Stimulated activated CD4-positive, alpha-beta T cell treated with anti-CD3 and anti-CD28 coated beads, TNF-alpha, amount 100 ng/mL, for 1 hour (primary cell): ENCODE data around the gene HELZ.
A peak's percentile ranks its signal among the peaks of the same experiment; 100 is the strongest.
"Not testable (repeated sequence)": the region's sequence is repeated elsewhere in the genome, so short reads cannot be mapped to it uniquely, and the experiment has no call there.

Experiments used
- DNase-seq, 3 donors: peaks; one replicate each; pipeline ENCODE4 v3.0.0-alpha.2; 2020; ENCODE audit warnings: low read depth in 3 of 3, low spot score in 1 of 3

Gene HELZ

GRCh38 chr17:67265436-67266019 lies 20.5 kb upstream of the HELZ start:
- DNase-seq, result no peak

GRCh38 chr17:67262435-67263117 lies 17.6 kb upstream of the HELZ start:
- DNase-seq, result no peak

GRCh38 chr17:67260170-67260987 lies 15.4 kb upstream of the HELZ start:
- DNase-seq, result no peak

GRCh38 chr17:67258821-67259468 lies 13.9 kb upstream of the HELZ start:
- DNase-seq, result no peak

- no peak for DNase-seq
Observed at GRCh38 chr17:67256075-67256732, 11.2 kb upstream of the HELZ start.

GRCh38 chr17:67253384-67253783 lies 8.4 kb upstream of the HELZ start:
- DNase-seq, result no peak

GRCh38 chr17:67251586-67251985 lies 6.6 kb upstream of the HELZ start:
- not testable (repeated sequence) for DNase-seq

GRCh38 chr17:67248291-67248690 lies 3.3 kb upstream of the HELZ start:
- DNase-seq, result no peak

GRCh38 chr17:67247416-67247900 lies 2.5 kb upstream of the HELZ start:
- no peak for DNase-seq

- no peak for DNase-seq
Observed at GRCh38 chr17:67246653-67247415, 1.8 kb upstream of the HELZ start.

- DNase-seq, result no peak
Observed at GRCh38 chr17:67246403-67246652, 1.3 kb upstream of the HELZ start.

- DNase-seq, result peak in 1 of 3 donors; percentile 27
Observed at GRCh38 chr17:67245694-67246402, 852 bp upstream of the HELZ start.

GRCh38 chr17:67244431-67245072 lies 444 bp downstream of the HELZ start:
- DNase-seq, result no peak

GRCh38 chr17:67243284-67243683 lies 1.7 kb downstream of the HELZ start:
- DNase-seq, result no peak

- no peak for DNase-seq
Observed at GRCh38 chr17:67241719-67242341, 3.2 kb downstream of the HELZ start.

GRCh38 chr17:67239597-67239996 lies 5.4 kb downstream of the HELZ start:
- no peak for DNase-seq

GRCh38 chr17:67238991-67239390 lies 6.0 kb downstream of the HELZ start:
- DNase-seq, result no peak

GRCh38 chr17:67232441-67232840 lies 12.6 kb downstream of the HELZ start:
- DNase-seq, result no peak
